Gastroesophageal sphincter (tissue), 4 donors: ENCODE measurements around the gene ACSL6. TPM values are rescaled to one million over a fixed set of nuclear protein-coding genes. Genes with fewer than 3 reads are reported as not detected.

Experiments used
- ATAC-seq: fragments of 150-250 bp; one replicate; pipeline ENCODE4 v1.9.1; 2016; ENCODE audit warnings: mild to moderate bottlenecking, moderate library complexity
- H3K27ac ChIP-seq, 4 donors: fragments of 200-600 bp; sonication (generic) in 3 of 4; 1 replicate in 3 of 4; 2 replicates in 1 of 4; pipeline ENCODE4 v1.5.1; 2016 to 2019
- H3K27me3 ChIP-seq: fragments of 200-600 bp; sonication (generic); one replicate; pipeline ENCODE4 v1.5.1; 2019
- H3K36me3 ChIP-seq, 2 donors: fragments of 200-600 bp; sonication (generic); one replicate each; pipeline ENCODE4 v1.5.1; 2019; ENCODE audit warnings: control low read depth in 1 of 2
- H3K4me1 ChIP-seq, 3 donors: fragments of 200-600 bp; sonication (generic); 1 replicate in 2 of 3; 2 replicates in 1 of 3; pipeline ENCODE4 v1.5.1; 2016 to 2019; ENCODE audit warnings: control low read depth in 2 of 3
- H3K4me3 ChIP-seq, 2 donors: fragments of 200-600 bp; sonication (generic); one replicate each; pipeline ENCODE4 v1.5.1; 2019; ENCODE audit warnings: mild to moderate bottlenecking in 1 of 2, moderate library complexity in 1 of 2
- H3K9me3 ChIP-seq, 3 donors: fragments of 200-600 bp; sonication (generic); one replicate each; pipeline ENCODE4 v1.5.1; 2017 to 2019; ENCODE audit warnings: control low read depth in 2 of 3
- CTCF ChIP-seq, 4 experiments: fragments of 200-600 bp in 2 of 4; fragments of 450-650 bp in 2 of 4; sonication (generic) in 1 of 4; IDR thresholded peaks; one replicate each; pipeline ENCODE4 v1.5.1; 2017 to 2019; ENCODE audit warnings: antibody characterized with exemption in 4 of 4, mild to moderate bottlenecking in 2 of 4, moderate library complexity in 2 of 4
- EP300 ChIP-seq: sonication (generic); formaldehyde crosslinking; IDR thresholded peaks from one replicate; pipeline ENCODE4 v1.6.1; 2017; ENCODE audit warnings: antibody characterized with exemption, mild to moderate bottlenecking
- POLR2A ChIP-seq, 2 donors: fragments of 450-650 bp; IDR thresholded peaks; one replicate each; pipeline ENCODE4 v1.6.1; 2017; ENCODE audit warnings: antibody characterized with exemption in 2 of 2, mild to moderate bottlenecking in 2 of 2, moderate library complexity in 1 of 2
- POLR2AphosphoS5 ChIP-seq: sonication (generic); formaldehyde crosslinking; IDR thresholded peaks from one replicate; pipeline ENCODE4 v1.6.1; 2017; ENCODE audit warnings: antibody characterized with exemption
- whole genome bisulfite sequencing, 2 donors: methylation state at CpG; one replicate each; pipeline ENCODE4 v1.1.5; 2018; ENCODE audit warnings: low coverage in 1 of 2; 5-methylcytosine and 5-hydroxymethylcytosine counted together
- total RNA-seq, 4 donors: library from RNA; depleted of rRNA; stranded (reverse); fragments of >200 nt; gene quantifications; one replicate each; pipeline ENCODE4 v1.1.0, GENCODE V29; 2016

The ACSL6 gene
- total RNA-seq, 4 donors from 2014 or later = 1.3 to 3.6 (median 2.6) TPM

GRCh38 chr5:132044207-132044606, 32.7 kb upstream of the ACSL6 start:
- WGBS, 2 donors = 96% methylated on average over 6 to 10 of the region's 10 CpGs
- Histone ChIP-seq H3K27me3 (peaks cover 19% of the 10 kb centered on the region), H3K4me1 (no peaks in the 10 kb centered on the region), H3K27ac (no peak overlapping the region), H3K36me3 (no peaks in the 10 kb centered on the region), H3K9me3 (no peaks in the 10 kb centered on the region), H3K4me3 (no peak overlapping the region)
- TF ChIP-seq CTCF (IDR thresholded peaks at IDR 0.05) (no peak), POLR2A (IDR thresholded peaks at IDR 0.05) (no peak), EP300 (no peak), POLR2AphosphoS5 (no peak)
- no peak for ATAC-seq

GRCh38 chr5:132037353-132037752, 25.9 kb upstream of the ACSL6 start:
- TF ChIP-seq POLR2AphosphoS5 = no peak
- no peak for TF ChIP-seq EP300
- no peak for TF ChIP-seq POLR2A (IDR thresholded peaks at IDR 0.05)
- no peak for TF ChIP-seq CTCF (IDR thresholded peaks at IDR 0.05)
- ATAC-seq = no peak
- Histone ChIP-seq H3K9me3 (no peaks in the 10 kb centered on the region), H3K27me3 (peaks cover under 1% of the 10 kb centered on the region), H3K4me3 (no peak overlapping the region), H3K27ac (no peak overlapping the region), H3K36me3 (no peaks in the 10 kb centered on the region), H3K4me1 (no peaks in the 10 kb centered on the region)
- WGBS, 2 donors = 37 to 69% methylated on average over 2 of the region's 2 CpGs

GRCh38 chr5:132033122-132033521, 21.7 kb upstream of the ACSL6 start:
- TF ChIP-seq EP300 (no peak), POLR2AphosphoS5 (no peak), POLR2A (IDR thresholded peaks at IDR 0.05) (no peak)
- ATAC-seq = no peak
- WGBS, 2 donors = 50 to 70% methylated on average over 4 of the region's 4 CpGs
- Histone ChIP-seq H3K27ac (no peak overlapping the region), H3K4me3 (no peak overlapping the region), H3K36me3 (no peaks in the 10 kb centered on the region), H3K9me3 (no peaks in the 10 kb centered on the region), H3K4me1 (no peaks in the 10 kb centered on the region), H3K27me3 (peaks cover 3% of the 10 kb centered on the region)

- H3K27me3 ChIP-seq = peaks cover 3% of the 10 kb centered on the region
- no peaks in the 10 kb centered on the region for H3K36me3 ChIP-seq
- H3K4me3 ChIP-seq = no peak overlapping the region
- H3K4me1 ChIP-seq = no peaks in the 10 kb centered on the region
- no peaks in the 10 kb centered on the region for H3K9me3 ChIP-seq
- H3K27ac ChIP-seq = no peak overlapping the region
- no peak for ATAC-seq
- TF ChIP-seq POLR2AphosphoS5 = no peak
- TF ChIP-seq EP300 = no peak
- no peak for TF ChIP-seq POLR2A (IDR thresholded peaks at IDR 0.05)
- TF ChIP-seq CTCF (IDR thresholded peaks at IDR 0.05) = no peak
Measured at GRCh38 chr5:132032196-132032595, 20.7 kb upstream of the ACSL6 start.

GRCh38 chr5:132030610-132031009, 19.2 kb upstream of the ACSL6 start:
- Histone ChIP-seq H3K36me3 (no peaks in the 10 kb centered on the region), H3K4me1 (no peaks in the 10 kb centered on the region), H3K4me3 (no peak overlapping the region), H3K27me3 (peaks cover 9% of the 10 kb centered on the region), H3K27ac (no peak overlapping the region), H3K9me3 (no peaks in the 10 kb centered on the region)
- ATAC-seq = no peak
- TF ChIP-seq EP300 (no peak), CTCF (IDR thresholded peaks at IDR 0.05) (no peak), POLR2A (IDR thresholded peaks at IDR 0.05) (no peak), POLR2AphosphoS5 (no peak)
- 93 to 100% methylated on average over 2 of the region's 2 CpGs for whole genome bisulfite sequencing, 2 donors
